ENCODE data around the gene DDHD1. TPM values are rescaled to one million over a fixed set of nuclear protein-coding genes. Genes with fewer than 3 reads are reported as not detected.

DDHD1 gene
- total RNA-seq, 1 experiment from 2014 or later: 15.7 TPM

DNA sequence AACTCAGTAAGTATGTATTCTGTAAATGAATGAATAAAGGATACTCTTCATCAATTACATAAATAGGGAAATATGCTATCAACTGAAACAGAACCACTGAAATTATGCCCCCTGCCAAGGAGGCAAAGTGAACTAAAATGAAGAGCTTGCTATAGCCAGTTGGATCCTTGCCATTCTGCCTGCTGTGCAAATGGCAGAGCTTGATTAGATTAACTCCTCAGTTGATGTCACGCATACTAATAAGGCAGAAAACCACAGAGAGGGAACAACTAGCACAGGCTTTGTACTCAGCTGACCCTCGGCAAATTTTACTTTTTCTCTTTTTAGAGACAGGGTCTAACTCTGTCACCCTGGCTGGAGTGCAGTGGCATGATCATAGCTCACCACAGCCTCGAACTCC is 165.6 kb downstream of the DDHD1 start:
- H3K4me1 Mint-ChIP-seq: no peaks in the 10 kb centered on the region
- H3K9ac ChIP-seq (ENCODE audit: extremely low read depth, insufficient read length, low read length): no peak overlapping the region
- WGBS (ENCODE audit: extremely low coverage, insufficient read length, low lambda C conversion rate): no CpG with 5 or more reads among the region's 3 CpGs

More for the DNA sequence above, 165.6 kb downstream of the DDHD1 start:
- H2AK5ac ChIP-seq (ENCODE audit: insufficient read length, low read length): no peak overlapping the region
- no peak overlapping the region for H3T11ph ChIP-seq (ENCODE audit: low read length)
- H3K4me1 ChIP-seq (ENCODE audit: insufficient read depth, low read length): no peaks in the 10 kb centered on the region
- TF ChIP-seq CTCF (conservative IDR thresholded peaks at IDR 0.05): no peak
- no peaks in the 10 kb centered on the region for H3K9me3 ChIP-seq (ENCODE audit: control insufficient read depth, low read depth, low read length)
- H3K79me2 ChIP-seq (ENCODE audit: insufficient read depth, low read length): no peaks in the 10 kb centered on the region
- no peak overlapping the region for H4K5ac ChIP-seq (ENCODE audit: insufficient read length, low read depth, low read length)
- Mint-ChIP-seq H3K9me3 (no peaks in the 10 kb centered on the region), H3K27me3 (ENCODE audit: low read depth) (no peaks in the 10 kb centered on the region), H3K27ac (no peak overlapping the region), H3K4me3 (no peak overlapping the region), H3K36me3 (ENCODE audit: insufficient read depth in 1 of 3, low read depth in 3 of 3) (no peaks in the 10 kb centered on the region; a peak in 1 of 7 replicates)
- H3K4me2 ChIP-seq (ENCODE audit: insufficient read depth, insufficient read length, low read length): no peak overlapping the region
- H4K8ac ChIP-seq (replicated peaks; ENCODE audit: insufficient read length, low read depth, low read length): no peak overlapping the region
- H4K91ac ChIP-seq (ENCODE audit: insufficient read length, low read depth, low read length): no peak overlapping the region
- no peak overlapping the region for H2AFZ ChIP-seq (ENCODE audit: low read length)
- H3K14ac ChIP-seq (ENCODE audit: insufficient read depth, low read length): no peak overlapping the region
- H3K23me2 ChIP-seq (ENCODE audit: insufficient read length, low read depth, low read length, poor library complexity, severe bottlenecking): no peaks in the 10 kb centered on the region
- no peak for DNase-seq
- no peak overlapping the region for H3K56ac ChIP-seq (ENCODE audit: insufficient read length, low read depth, low read length)
- no peaks in the 10 kb centered on the region for H3K27me3 ChIP-seq (ENCODE audit: insufficient read depth, low read length)
- H2BK15ac ChIP-seq (ENCODE audit: low read depth, low read length): no peak overlapping the region
- H2BK120ac ChIP-seq (ENCODE audit: low read depth, low read length, poor library complexity, severe bottlenecking): no peak overlapping the region
- no peak overlapping the region for H3K4ac ChIP-seq (ENCODE audit: low read depth, low read length)
- H3K27ac ChIP-seq (ENCODE audit: insufficient read length, low read depth, low read length): no peak overlapping the region
- H4K20me1 ChIP-seq (ENCODE audit: control insufficient read depth, insufficient read depth, insufficient read length): no peaks in the 10 kb centered on the region
- no peaks in the 10 kb centered on the region for H3K79me1 ChIP-seq (ENCODE audit: insufficient read depth, low read depth, low read length, poor library complexity, severe bottlenecking)
- no peak overlapping the region for H3K18ac ChIP-seq (ENCODE audit: insufficient read length, low read depth, low read length)
- H3K23ac ChIP-seq (ENCODE audit: insufficient read length, low read depth, low read length): no peak overlapping the region
- H2BK12ac ChIP-seq (ENCODE audit: insufficient read length, low read depth, low read length): no peak overlapping the region
- H2BK20ac ChIP-seq (ENCODE audit: low read depth, low read length, poor library complexity, severe bottlenecking): no peak overlapping the region
- H2BK5ac ChIP-seq (ENCODE audit: insufficient read length, low read length): no peak overlapping the region
